Measurements from ENCODE around the gene CD6. TPM values are rescaled to one million over a fixed set of nuclear protein-coding genes. Genes with fewer than 3 reads are reported as not detected.

Gene CD6
- total and polyA plus RNA-seq, 10 of the 15 experiments (the other 5 are each of a cell fraction or from before 2014, with no cell fraction given): 0.37 to 17.6 (median 6.2) TPM

GRCh38 chr11:60995798-60996197, 24.3 kb downstream of the CD6 start (continued):
- TF ChIP-seq ZNF592 (IDR thresholded peaks at IDR 0.05) (no peak), GABPA (IDR thresholded peaks at IDR 0.05; ENCODE audit: low read depth) (no peak), KLF5 (IDR thresholded peaks at IDR 0.05; ENCODE audit: partially characterized antibody) (no peak), CEBPB (IDR thresholded peaks at IDR 0.05; ENCODE audit: borderline replicate concordance in 1 of 2, low read depth in 2 of 2, low read length in 2 of 2) (no peak), RELB (IDR thresholded peaks at IDR 0.05; ENCODE audit: low read depth) (no peak), GATAD2B (conservative IDR thresholded peaks at IDR 0.05; ENCODE audit: low read depth) (no peak)
